Mesodermal cell (in vitro differentiated cells): ENCODE data around the gene CLEC3A.
A peak's percentile ranks its signal among the peaks of the same experiment; 100 is the strongest.

Source experiments
- H3K27ac ChIP-seq: 2 replicates; pipeline ENCODE4 v1.7.0; 2013; ENCODE audit warnings: mild to moderate bottlenecking, low read depth, low read length, moderate library complexity; ENCODE audit not compliant: severe bottlenecking
- H3K36me3 ChIP-seq: 2 replicates; pipeline ENCODE4 v1.7.1; 2013; ENCODE audit warnings: mild to moderate bottlenecking, low read length, moderate library complexity; ENCODE audit not compliant: control insufficient read depth, insufficient read depth
- H3K4me1 ChIP-seq: one replicate; pipeline ENCODE4 v1.7.1; 2013; ENCODE audit warnings: mild to moderate bottlenecking, low read length; ENCODE audit not compliant: insufficient read depth, control insufficient read depth, poor library complexity, severe bottlenecking
- H3K4me3 ChIP-seq: 2 replicates; pipeline ENCODE4 v1.7.0; 2013; ENCODE audit warnings: low read length, control low read depth, mild to moderate bottlenecking; ENCODE audit not compliant: insufficient read depth, poor library complexity, severe bottlenecking; ENCODE audit errors: extremely low read depth
- H3K9me3 ChIP-seq: 2 replicates; pipeline ENCODE4 v1.7.1; 2013; ENCODE audit warnings: mild to moderate bottlenecking, low read length, moderate library complexity; ENCODE audit not compliant: control insufficient read depth
- WGBS, 2 experiments: methylation state at CpG; one replicate each; pipeline ENCODE4 v1.1.5; 2013; ENCODE audit warnings: missing lambda C conversion rate in 2 of 2; ENCODE audit not compliant: insufficient coverage in 2 of 2; 5-methylcytosine and 5-hydroxymethylcytosine counted together

The CLEC3A gene

DNA sequence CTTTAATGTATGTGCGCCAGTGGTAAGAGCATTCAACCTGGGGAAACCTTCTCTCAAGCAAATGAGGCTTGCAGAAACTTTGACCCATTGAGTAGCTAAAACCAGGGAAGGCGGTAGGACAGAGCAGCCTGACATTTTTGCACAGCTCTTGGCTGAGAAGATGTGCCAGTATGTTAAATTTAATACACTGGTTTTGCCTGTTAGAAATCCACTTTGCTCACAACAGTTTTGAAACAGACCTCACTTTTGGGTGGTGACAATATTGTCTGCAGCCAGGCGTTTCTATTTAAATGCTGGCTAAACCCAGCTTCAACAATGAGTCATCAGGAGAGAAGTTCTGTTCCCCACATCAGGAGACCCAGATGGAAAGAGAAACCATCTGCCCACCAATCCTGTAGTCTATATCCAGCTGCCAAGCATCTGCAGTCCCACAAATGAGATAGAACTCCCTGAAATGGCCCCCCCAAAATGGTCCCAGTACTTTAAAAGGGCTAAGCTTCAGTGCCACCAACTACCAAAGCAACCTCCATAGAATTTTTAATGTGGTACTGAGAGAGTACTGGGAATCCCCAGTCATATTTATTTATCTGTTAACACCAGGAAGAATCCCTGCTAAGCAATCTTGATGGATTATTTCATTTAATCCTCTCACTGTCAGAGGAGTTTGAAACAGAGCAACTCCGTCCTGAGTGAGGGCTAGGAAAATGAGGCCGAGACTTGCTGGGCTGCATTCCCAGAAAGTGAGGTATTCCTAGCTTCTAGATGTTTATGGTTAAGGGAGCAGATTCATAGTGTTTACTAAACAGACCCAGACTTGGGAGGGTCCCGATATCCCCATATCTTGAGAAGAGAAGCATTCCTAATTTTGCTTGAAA lies 29.0 kb upstream of the CLEC3A start:
- H3K4me1 ChIP-seq, result peaks cover 20% of the 10 kb centered on the region
- H3K27ac ChIP-seq, result peak overlapping the region; percentile 71
- peaks cover 28% of the 10 kb centered on the region for H3K9me3 ChIP-seq
- H3K4me3 ChIP-seq, result no peak overlapping the region
- no peaks in the 10 kb centered on the region for H3K36me3 ChIP-seq
- 54 to 68% methylated on average over 4 to 5 of the region's 6 CpGs for WGBS, 2 experiments

GRCh38 chr16:77995843-77996455 lies 26.4 kb upstream of the CLEC3A start:
- H3K36me3 ChIP-seq, result no peaks in the 10 kb centered on the region
- H3K4me1 ChIP-seq, result peaks cover 20% of the 10 kb centered on the region
- no peak overlapping the region for H3K4me3 ChIP-seq
- no peak overlapping the region for H3K27ac ChIP-seq
- WGBS, 2 experiments, result 93 to 96% methylated on average over 4 to 5 of the region's 7 CpGs
- peaks cover 27% of the 10 kb centered on the region for H3K9me3 ChIP-seq

DNA sequence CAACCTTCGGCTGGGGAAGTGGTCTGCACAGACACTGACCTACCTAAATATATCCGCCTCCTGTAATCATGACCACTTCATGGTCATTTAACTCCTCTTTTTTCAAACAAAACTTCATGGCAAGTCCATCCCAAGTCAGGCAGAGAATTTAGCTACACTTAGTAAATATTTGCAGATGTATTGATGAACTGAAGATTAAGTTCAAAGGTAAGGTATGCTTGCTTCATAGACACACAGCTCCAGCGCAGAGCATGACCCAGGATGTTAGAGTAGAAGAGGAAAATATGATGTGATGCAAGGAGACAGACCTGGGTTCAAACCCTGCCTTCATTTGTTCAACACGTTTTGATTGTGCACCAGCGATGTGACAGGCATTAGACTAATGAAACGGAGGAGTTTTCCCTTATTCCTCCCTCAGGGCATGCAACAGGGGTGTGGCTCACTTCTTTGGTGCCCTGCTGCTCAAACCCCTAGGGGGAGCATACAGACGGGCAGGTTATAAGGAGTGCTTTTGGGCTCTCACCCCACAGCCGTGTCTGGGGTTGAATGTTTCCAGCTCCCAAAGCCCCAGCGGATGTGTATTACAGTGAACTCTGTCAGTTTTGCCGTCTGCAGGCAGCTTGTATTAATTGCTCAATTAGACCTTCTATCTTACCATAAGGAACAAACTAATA lies 23.9 kb upstream of the CLEC3A start:
- H3K36me3 ChIP-seq, result no peaks in the 10 kb centered on the region
- H3K27ac ChIP-seq, result no peak overlapping the region
- WGBS, 2 experiments, result 69 to 83% methylated on average over 4 to 6 of the region's 10 CpGs
- H3K4me3 ChIP-seq, result no peak overlapping the region
- H3K4me1 ChIP-seq, result peaks cover 6% of the 10 kb centered on the region
- H3K9me3 ChIP-seq, result peaks cover 24% of the 10 kb centered on the region

GRCh38 chr16:78001451-78002025 lies 20.8 kb upstream of the CLEC3A start:
- H3K4me3 ChIP-seq, result no peak overlapping the region
- 60% methylated on average over 1 of the region's 4 CpGs; no CpG with 5 or more reads in 1 of the 2 experiments for WGBS, 2 experiments
- peaks cover 6% of the 10 kb centered on the region for H3K9me3 ChIP-seq
- H3K27ac ChIP-seq, result no peak overlapping the region
- no peaks in the 10 kb centered on the region for H3K4me1 ChIP-seq
- H3K36me3 ChIP-seq, result no peaks in the 10 kb centered on the region

DNA sequence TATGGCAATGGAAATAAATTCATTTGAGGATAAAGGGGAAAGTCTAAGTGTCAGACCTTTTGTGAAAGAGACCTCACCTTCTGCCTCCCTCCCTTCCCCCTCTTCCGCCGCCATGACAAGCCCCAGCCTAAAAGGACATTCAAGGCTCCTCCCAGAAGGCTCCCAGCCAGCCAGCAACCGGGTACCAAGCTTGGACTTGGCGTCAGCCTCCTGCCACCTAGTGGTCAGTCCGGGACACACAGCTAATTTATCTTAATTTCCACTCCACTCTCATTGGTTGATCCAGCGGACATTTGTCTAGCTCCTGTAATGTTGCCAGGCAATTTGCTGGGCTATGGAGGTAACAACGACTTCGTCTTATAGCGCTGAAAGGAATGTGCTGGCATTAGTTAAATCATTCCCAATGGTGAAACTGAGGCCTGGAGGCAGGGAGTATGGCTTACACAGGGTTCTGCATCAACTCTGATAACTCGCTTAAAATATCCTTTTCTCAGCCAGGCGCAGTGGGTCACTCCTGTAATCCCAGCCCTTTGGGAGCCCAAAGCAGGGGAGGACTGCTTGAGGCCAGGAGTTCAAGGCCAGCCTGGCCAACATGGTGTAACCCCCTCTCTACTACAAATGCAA lies 19.3 kb upstream of the CLEC3A start:
- no peaks in the 10 kb centered on the region for H3K36me3 ChIP-seq
- no peak overlapping the region for H3K27ac ChIP-seq
- no peaks in the 10 kb centered on the region for H3K9me3 ChIP-seq
- H3K4me1 ChIP-seq, result no peaks in the 10 kb centered on the region
- WGBS, 2 experiments, result 28 to 31% methylated on average over 9 to 11 of the region's 11 CpGs
- H3K4me3 ChIP-seq, result no peak overlapping the region

GRCh38 chr16:78004517-78004916 lies 17.8 kb upstream of the CLEC3A start:
- H3K9me3 ChIP-seq, result no peaks in the 10 kb centered on the region
- H3K4me3 ChIP-seq, result no peak overlapping the region
- H3K27ac ChIP-seq, result no peak overlapping the region
- no peaks in the 10 kb centered on the region for H3K36me3 ChIP-seq
- H3K4me1 ChIP-seq, result no peaks in the 10 kb centered on the region
- 80 to 96% methylated on average over 2 to 3 of the region's 4 CpGs for WGBS, 2 experiments

GRCh38 chr16:78005881-78006280 lies 16.5 kb upstream of the CLEC3A start:
- H3K9me3 ChIP-seq, result no peaks in the 10 kb centered on the region
- no peak overlapping the region for H3K27ac ChIP-seq
- WGBS, 2 experiments, result 86 to 97% methylated on average over 3 of the region's 5 CpGs
- H3K36me3 ChIP-seq, result no peaks in the 10 kb centered on the region
- H3K4me3 ChIP-seq, result no peak overlapping the region
- H3K4me1 ChIP-seq, result no peaks in the 10 kb centered on the region

GRCh38 chr16:78007121-78007520 lies 15.2 kb upstream of the CLEC3A start:
- Histone ChIP-seq H3K9me3 (no peaks in the 10 kb centered on the region), H3K27ac (no peak overlapping the region), H3K4me3 (no peak overlapping the region), H3K36me3 (no peaks in the 10 kb centered on the region), H3K4me1 (no peaks in the 10 kb centered on the region)
- no CpG with 5 or more reads among the region's 3 CpGs for WGBS, 2 experiments

DNA sequence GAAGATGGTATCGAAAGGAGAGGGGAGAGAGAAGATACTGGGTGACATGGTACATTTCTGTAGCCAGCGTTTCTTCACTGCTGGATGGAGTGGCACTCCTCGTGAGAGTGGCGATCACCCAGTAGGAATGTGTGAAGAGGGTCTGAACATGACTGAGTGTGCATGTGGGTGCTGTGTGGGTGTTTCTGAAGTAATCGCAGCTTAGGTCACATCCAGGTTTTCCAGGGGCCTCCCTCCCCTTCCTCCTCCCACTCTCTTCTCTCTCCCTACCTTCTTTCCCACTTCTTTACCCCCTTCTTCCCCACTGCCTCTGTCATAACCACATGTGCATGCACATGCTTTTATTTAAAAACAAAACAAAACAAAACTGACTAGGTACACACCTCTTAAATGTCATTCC lies 1.8 kb downstream of the CLEC3A start:
- Histone ChIP-seq H3K9me3 (no peaks in the 10 kb centered on the region), H3K4me1 (no peaks in the 10 kb centered on the region), H3K27ac (no peak overlapping the region), H3K4me3 (no peak overlapping the region), H3K36me3 (no peaks in the 10 kb centered on the region)
- WGBS, 2 experiments, result 93 to 100% methylated on average over 2 to 3 of the region's 5 CpGs

- Histone ChIP-seq H3K27ac (no peak overlapping the region), H3K9me3 (no peaks in the 10 kb centered on the region), H3K4me1 (no peaks in the 10 kb centered on the region), H3K4me3 (no peak overlapping the region), H3K36me3 (no peaks in the 10 kb centered on the region)
- WGBS, 2 experiments, result 100% methylated on average over 1 of the region's 1 CpG; no CpG with 5 or more reads in 1 of the 2 experiments
Measured at GRCh38 chr16:78025631-78026030, 3.3 kb downstream of the CLEC3A start.
